GM21447 (cell line): ENCODE measurements around the gene HDAC4.
"Not testable (repeated sequence)": the region's sequence is repeated elsewhere in the genome, so short reads cannot be mapped to it uniquely, and the experiment has no call there.

Source experiments
- ATAC-seq: cut with Tn5 transposase; IDR thresholded peaks from one replicate; pipeline ENCODE4 v1.9.1; 2021; ENCODE audit not compliant: unreplicated experiment

HDAC4 gene

GRCh38 chr2:239400596-239401066, at the start of gene HDAC4:
Gene HDAC4, minus strand, starts transcription at chr2:239401020. Its CDS starts 48,321 bp downstream, at chr2:239352699.
- no peak for ATAC-seq

- ATAC-seq, result not testable (repeated sequence)
Observed at GRCh38 chr2:239449468-239449867, 48.6 kb upstream of the HDAC4 start.

DNA sequence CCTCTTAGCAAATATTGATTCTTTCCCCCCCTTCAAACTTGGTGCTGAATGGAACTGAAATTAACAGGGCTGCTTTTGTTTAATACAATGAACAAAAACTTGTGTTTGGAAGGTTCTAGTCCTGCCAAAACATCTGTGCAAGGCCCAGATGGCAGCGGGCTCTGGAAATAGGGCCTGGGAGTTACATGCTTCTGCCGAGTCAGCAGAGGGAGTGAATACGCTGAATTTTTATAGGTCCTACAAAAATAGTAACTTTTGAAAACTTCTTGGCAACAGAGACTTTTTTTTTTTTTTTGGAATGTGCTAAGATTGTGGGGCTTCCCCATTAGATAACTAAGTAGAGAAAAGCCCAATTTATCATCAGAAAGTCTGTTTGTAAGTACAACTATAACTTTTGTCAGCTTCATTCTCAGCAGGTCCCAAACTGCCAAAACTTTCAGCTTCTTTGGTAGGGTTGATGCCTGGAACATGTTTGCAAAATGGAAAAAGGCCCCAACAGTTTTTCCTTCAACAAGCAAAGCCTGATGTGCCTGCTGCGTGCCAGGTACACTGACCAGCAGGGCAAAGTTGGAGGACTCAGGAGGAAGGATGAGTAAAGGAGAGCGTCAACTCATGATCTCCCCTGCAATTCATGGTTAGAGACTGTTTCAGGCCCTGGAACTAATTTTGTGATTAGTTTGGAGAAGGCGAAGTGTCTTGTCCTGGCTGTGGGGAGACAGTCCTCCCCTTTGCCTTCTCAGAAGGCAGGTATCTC, 45.1 kb upstream of the HDAC4 start:
- ATAC-seq, result no peak

DNA sequence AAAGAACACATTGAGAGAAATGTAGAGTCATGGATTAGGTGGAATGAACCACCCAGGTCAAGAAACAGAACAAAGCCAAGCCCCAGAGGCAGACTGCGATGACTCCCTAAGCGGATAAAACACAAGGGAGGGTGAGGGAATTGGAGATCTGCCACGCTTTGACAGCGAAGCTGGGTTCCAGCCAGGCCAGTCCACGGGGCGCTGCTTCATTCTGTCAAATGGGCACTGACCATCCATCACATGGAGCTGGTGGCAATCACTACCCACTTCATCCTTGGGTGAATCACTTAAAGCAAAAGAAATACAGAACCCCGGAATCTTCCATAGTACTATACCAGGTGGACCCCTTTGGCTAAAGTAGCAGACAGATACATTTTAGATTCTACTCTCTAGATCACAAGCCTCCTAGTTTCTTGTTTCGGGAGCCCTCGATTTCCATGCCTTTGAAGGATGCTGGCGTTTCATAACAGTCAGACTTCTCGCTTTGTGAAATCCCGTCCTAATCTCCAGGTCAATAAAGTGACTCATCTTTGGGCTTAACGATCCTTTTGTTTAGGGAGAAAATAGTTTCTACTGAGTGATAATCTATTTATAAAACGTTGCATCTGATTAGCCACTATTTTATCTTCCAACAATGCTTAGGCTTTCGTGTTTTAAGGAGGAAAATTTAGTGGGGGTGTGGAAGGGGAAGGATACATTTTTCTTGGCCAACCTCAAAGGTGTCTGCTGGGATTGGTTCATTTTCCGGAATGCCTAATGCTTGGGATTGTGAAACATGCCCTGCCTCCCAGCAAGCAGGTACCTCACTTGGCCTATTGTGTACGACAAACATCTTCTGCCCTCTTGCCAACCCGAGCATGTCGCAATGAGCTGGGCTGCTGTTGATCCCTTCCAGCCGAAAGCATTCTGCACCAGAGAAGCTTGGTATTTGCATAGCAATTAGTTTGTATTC, 44.1 kb upstream of the HDAC4 start:
- no peak for ATAC-seq

DNA sequence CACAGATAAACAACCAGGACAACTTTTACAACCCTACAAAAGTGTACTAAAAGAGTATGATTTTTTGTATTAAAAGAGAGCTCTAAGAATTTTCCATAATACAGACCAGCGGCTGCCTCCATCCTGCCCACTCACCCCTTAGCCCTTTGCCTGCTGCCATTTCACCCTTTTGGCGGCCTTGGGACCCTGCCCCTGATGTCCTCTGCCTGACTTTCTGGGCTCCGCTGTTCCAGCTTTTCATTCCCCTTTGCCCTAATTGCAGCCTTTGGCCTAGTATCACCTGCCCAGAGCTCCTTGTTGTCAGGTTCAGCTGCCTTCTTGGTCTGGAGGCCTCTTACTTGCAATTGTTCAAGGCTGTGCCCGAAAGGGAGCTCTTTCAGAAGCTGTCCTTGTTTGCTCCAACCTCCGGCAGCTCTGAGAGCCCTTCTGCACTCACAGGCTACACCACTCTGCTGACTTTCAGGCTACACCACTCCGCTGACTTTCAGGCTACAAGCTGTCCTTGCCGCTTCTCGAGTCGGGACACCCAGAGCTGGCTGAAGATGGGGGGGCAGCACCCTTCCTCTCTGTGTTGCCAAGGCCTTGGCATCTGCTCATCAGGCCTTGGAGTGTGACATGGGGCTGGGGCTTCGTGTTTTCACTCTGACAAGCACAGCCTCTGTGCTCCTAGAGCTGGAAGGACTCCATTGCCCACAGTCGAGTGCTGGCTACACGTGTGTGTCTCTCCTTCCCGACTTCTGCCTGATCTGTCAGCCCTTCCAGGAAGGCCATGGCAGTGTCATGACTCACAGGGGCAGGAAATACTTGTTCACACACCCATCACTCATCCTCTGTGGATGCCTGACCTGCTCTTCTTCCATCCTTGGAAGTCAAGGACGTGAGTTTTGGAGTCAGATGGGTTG, 43.1 kb upstream of the HDAC4 start:
- no peak for ATAC-seq

GRCh38 chr2:239443102-239443620, 42.3 kb upstream of the HDAC4 start:
- ATAC-seq, result no peak

- ATAC-seq, result no peak
Observed at GRCh38 chr2:239442192-239442591, 41.4 kb upstream of the HDAC4 start.

DNA sequence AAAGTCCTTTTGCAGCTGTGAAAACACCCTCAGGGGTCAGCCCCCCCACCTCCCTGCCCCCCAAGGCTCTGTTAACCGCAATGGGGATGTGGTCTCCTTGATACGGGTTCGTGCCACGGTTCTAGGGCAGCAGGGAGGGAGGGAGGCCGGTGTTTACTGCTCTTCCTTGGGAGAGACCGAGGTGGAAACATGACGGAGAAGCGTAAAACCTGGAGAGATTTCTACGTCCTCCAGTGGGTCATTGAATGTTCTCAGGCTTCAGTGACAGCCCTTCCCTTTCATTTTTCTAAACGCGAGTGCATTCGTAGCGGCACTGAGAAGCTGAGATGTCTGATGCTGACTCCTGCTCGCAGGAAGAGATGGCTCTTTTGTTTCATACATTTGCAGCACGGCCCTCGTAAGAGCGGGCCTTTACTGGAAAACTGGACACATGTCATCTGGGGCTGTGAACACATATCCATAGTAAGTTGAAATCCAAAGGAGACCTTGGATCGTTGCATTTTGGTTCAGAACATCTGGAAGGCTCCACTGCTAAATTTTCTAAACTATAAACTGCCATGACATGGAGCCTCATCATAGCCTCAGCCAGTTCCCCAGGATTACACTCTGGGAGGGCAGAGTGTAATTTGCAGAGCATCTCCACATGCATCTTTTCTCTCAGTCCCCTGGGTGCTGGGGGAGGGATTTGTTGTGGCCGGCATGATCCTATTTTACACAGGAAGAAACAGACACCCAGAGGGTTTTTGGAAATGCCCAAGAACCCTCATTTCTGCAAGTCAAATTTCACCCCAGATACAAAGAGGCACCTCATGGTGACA, 40.6 kb upstream of the HDAC4 start:
- ATAC-seq, result no peak

DNA sequence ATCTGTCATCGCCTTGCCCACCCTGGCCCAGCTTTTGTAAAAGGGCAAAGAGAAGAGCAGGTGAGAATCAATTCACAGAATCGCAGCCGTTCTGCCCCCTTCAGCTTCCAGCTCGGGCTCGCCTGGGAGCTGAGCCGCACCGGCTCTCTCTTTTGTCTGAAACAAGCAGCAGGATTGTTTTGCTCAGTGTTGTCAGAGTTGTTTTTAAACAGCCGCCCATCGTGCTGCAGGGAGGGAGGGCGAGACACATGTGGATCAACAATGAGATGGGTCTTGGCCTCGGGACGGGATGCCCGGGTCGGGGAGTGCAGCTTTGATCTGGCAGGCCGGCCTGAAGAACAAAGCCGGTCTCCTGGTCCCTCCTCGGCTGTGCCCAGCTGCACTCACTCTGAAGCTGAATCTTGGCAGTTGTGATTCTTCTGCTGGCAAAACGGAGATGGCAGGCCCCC, 39.7 kb upstream of the HDAC4 start:
- no peak for ATAC-seq

DNA sequence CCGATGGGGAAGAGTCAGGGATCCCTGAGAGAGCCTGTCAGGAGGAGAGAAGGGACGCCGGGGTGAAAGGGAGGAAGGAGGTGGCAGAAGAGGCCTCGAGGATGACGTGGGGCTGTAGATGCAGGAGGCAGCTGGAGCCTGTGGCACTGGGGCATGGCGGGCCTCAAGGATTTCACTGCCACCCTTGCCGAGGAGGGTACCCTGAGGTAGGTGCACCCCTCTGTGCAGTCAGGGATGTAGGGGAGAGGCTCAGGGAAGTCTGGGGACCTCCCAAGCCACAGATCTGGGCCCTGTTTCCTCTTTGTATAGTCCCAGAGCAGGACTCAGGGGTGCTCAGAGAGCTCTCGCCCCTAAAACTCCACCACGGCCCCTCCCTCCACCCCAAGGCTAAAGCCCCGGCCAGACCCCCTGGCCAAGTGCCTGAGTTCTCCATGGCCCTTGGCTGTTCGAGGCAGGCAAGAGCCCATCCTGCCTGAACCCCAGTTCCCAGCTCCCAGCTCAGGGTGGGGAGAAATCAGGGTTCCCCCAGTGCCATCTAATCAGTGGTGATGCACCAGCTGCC, 39.0 kb upstream of the HDAC4 start:
- no peak for ATAC-seq

DNA sequence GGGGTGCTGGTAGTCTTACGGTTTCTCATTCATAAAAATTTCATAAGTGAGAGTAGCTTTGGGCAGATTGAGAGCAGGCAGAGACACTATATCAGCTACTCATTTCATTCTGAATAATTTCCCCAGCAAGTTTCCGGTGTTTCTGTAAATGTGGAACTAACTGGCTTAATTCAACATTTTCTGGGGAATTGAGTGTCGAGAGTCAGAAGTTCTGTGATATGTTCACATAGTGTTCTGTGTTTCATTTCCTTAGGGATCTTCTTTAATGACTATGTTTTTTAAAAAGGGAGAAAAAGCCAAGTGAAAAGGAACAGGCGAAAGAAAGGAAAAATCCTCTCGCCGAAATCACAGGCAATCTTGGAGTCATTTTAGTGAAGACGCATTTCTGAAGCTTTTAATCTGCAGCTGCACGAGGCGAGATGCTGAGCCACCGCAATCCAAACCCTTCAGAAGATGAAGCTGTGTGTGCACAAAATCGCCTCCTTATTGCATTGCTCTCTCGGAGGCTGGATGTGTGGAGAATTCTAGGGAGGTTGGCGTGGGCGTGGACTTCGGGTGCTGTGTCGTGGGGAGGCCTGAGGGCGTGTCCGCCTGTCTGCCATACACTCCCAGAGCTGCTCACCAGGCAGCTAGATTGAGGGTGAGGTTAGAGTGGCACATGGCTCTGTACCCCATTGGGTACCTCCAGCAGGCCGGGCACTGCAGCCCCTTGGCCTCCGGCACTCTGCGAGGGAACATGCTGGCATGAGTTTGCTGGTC, 38.4 kb upstream of the HDAC4 start:
- ATAC-seq, result no peak

DNA sequence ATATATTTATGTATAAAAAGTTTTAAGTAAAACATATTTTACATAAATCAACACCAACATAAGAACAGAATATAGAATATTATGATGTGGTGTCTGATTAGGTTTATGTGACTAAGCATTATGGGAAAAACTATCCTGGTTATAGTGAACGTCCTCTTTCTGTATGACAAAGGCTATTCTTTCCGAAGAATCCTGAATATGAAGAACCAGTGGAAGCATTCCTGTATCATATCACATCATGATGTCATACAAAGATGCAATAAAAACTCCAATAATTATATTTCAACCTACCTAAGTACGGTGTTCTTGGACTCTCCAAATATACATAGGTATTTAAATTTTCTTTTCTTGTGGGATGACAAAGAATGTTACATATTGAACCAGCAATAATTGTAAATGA, 37.5 kb upstream of the HDAC4 start:
- no peak for ATAC-seq

- no peak for ATAC-seq
Observed at GRCh38 chr2:239436669-239437335, 36.0 kb upstream of the HDAC4 start.

- ATAC-seq, result no peak
Observed at GRCh38 chr2:239436076-239436475, 35.3 kb upstream of the HDAC4 start.

DNA sequence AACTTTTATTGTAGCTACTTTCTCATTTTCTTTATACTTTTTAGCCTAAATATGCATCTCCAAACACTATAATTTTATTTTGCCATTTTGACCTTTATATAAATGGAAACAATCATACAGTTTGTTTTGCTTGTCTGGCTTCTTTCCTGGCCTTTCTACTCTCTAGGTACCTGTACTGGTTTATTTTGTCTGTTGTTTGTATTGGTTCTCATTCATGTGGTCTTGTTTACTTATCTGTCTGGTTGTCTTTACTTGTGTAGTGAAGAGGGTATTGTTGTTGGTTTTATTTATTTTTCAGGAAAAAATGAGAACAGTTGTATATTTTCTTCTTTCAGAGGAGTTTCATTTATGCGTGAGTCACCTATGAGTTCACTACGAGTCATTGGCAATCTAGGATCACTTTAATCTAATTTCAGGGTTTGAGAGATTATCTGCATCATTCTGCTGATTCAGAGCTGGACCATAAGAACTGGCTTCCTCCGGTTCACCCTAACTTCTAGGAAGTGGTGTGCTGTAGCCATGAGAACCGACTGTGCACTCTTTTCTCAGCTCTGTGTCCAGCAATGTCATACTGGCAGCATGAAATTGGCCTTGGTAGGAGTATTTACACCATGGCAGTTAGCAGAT, 33.1 kb upstream of the HDAC4 start:
- no peak for ATAC-seq

- no peak for ATAC-seq
Observed at GRCh38 chr2:239432174-239432573, 31.4 kb upstream of the HDAC4 start.

DNA sequence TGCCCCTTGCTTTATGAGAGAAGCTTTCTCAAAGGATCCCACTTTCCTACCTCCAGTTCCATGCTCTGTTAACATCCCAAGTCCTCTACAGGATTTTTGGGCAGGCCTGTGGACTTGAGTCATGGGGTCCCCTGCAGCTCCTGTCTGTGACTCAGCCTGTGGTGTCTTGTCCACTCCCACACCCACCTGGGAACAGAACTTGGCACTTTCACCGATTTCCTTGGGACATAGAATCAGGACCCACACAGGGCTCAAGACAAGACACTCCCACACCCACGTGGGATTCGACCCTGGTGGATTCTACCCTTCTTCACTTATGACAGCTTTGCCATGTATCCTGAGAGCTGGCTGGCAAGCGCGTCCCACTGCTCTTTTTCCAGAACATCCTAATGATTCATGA, 30.7 kb upstream of the HDAC4 start:
- no peak for ATAC-seq
